Hepatic stellate cell (primary cell): ENCODE measurements around the gene PTPN7.
A peak's percentile ranks its signal among the peaks of the same experiment; 100 is the strongest.

Source experiments
- DNase-seq: peaks from one replicate; pipeline ENCODE4 v3.0.0; 2011; ENCODE audit warnings: low spot score

PTPN7 gene

DNA sequence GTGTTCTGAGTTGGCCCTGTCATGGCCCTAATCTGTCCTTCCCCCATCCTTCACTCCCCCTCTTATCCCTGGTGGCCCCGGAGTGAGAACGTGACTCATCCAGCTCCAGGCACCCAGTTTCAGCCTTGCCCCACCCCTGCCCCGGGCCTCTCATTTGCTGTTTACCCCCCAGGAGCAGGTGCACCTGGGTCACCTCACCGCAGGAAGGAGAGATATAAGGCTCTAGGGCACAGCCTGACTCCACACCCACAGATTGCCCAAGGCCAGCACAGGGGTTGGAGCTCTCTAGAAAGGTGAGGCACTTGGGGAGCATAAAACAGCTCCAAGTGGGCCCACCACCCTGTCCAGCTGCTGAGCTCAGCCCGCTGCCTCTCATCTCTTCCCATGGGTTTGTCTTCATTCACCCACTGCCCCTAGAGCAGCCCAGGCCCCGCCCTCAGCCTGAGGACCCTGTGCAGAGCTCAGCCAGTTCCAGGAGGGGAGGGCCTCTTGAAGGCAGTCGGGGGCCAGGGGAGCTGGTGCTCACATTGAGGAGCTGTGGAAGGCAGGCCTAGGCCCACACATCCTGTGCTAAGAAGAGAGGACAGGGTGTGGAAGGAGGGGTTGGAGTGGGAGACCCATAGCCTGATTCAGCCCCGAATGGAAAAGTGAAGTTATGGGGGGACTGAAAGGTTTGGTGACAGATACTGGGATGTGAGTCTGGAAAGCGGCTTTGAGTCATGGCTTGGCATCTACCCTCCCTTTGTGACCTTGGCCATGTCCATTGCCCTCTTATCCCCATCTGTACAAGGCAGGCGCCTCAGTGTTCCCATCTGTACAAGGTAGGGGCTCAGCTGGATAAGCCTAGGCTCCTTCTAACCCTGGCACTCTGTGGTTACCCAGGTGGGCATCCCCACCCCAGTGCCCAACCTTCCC lies 53.8 kb downstream of the PTPN7 start:
- DNase-seq, result no peak

- DNase-seq, result peak; percentile 62
Observed at GRCh38 chr1:202105571-202106339, 54.6 kb downstream of the PTPN7 start.

DNA sequence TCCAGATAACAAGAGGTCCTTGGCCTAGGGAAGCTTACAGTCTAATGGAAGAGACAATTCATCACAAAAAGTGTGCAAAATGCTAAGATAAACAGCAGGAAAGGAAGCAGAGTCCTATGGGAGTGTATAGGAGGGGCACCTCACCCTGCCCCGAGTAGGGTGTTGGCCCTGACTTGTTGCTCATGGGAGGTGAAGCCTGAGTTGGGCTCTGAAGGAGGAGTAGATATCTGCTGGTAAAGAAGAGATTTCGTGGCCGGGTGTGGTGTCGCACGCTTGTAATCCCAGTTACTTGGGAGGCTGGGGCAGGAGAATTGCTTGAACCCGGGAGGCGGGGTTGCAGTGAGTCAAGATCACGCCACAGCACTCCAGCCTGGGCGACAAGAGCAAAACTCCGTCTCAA lies 56.3 kb downstream of the PTPN7 start:
- DNase-seq, result no peak

DNA sequence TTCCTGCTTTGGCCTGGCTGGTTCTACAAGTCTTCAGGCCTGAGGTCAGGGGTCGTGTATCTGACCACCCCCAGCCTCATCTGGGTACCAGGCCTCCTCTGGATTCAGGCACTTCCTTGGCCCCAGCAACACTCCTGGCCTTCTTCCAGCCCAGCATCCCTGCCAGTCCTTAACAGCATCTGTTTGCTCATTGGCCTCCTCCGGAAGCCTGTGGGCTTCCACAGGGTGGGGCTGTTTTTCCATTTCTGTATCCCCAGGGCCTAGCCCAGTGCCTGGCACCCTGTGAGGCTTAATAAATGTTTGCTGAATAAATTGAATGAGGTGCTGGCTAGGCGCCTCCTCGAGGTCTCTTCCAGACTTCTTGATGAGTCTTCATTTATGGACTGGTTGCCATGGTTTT lies 59.2 kb downstream of the PTPN7 start:
- no peak for DNase-seq
